ENCODE results near the gene MROH2A.
"Not testable (repeated sequence)": the region's sequence is repeated elsewhere in the genome, so short reads cannot be mapped to it uniquely, and the experiment has no call there.

Gene MROH2A

DNA sequence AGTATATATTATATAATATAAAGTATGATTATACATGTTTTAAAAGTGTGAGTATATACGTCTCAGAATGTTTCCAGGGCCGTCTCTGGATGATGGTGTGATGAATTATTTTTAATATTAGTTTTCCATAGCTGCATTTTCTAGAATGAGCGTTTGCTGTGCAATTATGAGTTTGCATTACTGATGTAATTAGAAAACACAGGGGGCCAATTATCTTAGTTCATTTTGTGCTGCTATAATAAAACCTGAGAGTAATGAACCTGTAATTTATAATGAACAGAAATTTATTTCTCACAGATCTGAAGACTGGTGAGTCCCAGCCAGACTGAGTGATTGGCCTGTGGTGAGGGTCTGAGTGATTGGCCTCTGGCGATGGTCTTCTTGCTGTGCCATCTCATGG is 80.2 kb downstream of the MROH2A start:
- DNase-seq (ENCODE audit: low spot score), result no peak

GRCh38 chr2:233862261-233862768 is 84.2 kb downstream of the MROH2A start:
- no peak for DNase-seq (ENCODE audit: low spot score)

- DNase-seq (ENCODE audit: low spot score), result no peak
These were observed 87.7 kb downstream of the MROH2A start for GRCh38 chr2:233865838-233866237.

DNA sequence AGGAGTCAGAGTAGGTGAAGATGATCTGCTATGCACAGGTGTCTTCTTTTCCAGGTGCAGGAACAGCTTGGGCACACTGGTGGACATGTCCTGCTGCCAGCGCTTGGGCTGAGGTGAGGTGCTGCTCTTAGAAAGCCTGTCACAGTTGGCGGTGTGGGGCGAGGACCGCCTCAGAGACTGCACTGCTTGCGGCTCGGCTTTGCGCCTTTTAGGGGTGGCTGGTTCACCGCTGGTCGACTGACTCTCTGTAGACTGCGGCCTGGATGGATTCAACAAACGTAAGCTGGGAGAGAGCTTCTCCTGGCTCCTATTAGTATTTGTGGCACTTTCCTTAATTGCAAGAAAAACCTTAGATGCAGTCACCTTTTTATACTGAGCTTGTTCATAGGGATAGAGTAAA is 88.3 kb downstream of the MROH2A start:
- no peak for DNase-seq (ENCODE audit: low spot score)

- DNase-seq (ENCODE audit: low spot score), result peak; percentile 60
These were observed 89.9 kb downstream of the MROH2A start, which contains the start of gene MSL3B for GRCh38 chr2:233867993-233868532. MSL3B (minus strand) TSS chr2:233868386.

DNA sequence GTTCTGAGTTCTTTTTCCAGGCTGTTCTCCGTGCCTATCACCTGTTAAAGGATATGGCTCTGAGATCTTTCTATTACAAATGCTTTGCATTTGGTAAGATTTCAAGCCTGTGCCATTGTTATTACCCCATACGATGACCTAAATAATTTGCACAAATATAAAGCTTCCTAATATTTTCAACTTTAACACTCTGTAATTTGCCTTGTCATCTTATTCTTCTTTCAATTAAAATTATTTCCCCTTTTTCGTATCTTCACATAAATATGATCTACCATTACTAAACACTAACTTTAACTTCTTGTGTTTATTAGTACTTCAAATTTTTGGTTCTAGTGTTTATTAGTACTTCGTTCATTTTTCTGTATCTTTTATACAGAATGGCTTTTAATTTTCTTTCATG is 93.3 kb downstream of the MROH2A start:
- no peak for DNase-seq (ENCODE audit: low spot score)

GRCh38 chr2:233872125-233872524 is 94.0 kb downstream of the MROH2A start:
- DNase-seq (ENCODE audit: low spot score), result not testable (repeated sequence)

GRCh38 chr2:233882353-233882752 is 104.2 kb downstream of the MROH2A start:
- no peak for DNase-seq (ENCODE audit: low spot score)

Data from CD4-positive, alpha-beta T cell treated with Interleukin-15 for 4 hours (primary cell).